Stimulated activated CD8-positive, alpha-beta memory T cell treated with anti-CD3 and anti-CD28 coated beads, Interleukin-12 subunit alpha, Interleukin-12 subunit beta, amount 100 ng/mL, for 1 hour (primary cell): ENCODE results near the gene UVRAG.

Source experiments
- DNase-seq: peaks from one replicate; pipeline ENCODE4 v3.0.0-alpha.2; 2020; ENCODE audit warnings: low read depth

The UVRAG gene

GRCh38 chr11:75814677-75815344 is at the start of gene UVRAG:
Gene UVRAG (plus strand): TSS chr11:75815210. CDS start chr11:75815408, 198 bp downstream.
- DNase-seq = peak; percentile 97

DNA sequence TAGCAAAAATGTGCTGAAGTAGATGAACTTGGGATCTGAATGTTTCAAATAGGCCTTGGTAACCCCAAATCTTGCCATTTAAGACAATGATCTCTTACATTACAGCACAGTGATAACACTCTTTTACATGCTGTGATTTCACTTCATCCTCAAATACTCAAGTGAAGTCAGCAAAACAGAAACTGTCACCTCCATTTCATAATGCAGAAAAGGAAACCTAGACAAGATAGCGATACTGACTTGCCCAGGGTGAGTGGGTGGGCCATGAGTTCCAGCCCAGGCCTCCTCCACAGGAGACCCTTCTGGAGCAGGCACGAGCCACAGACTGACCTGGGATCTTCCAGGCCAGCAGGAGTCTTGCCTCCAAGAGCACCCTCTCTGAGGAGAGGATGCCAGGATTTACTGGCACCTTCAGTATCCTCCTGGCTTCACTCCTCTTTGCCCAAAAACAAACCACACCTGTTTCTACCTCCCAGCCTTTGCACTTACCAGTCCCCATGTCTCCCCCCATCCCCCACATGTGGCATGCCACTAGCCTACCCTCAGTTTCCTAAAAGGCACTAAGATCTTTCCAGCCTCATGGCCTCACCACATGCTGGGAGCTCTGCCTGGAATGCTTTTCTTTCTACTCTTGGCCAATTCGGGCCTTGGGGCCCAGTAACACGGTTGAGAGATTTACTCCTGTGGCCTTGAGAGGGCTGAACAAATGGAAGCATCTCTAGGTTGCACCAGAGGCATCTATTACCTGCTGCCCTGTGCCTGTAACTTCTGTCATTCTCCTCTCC is 48.4 kb upstream of the UVRAG start:
- no peak for DNase-seq

DNA sequence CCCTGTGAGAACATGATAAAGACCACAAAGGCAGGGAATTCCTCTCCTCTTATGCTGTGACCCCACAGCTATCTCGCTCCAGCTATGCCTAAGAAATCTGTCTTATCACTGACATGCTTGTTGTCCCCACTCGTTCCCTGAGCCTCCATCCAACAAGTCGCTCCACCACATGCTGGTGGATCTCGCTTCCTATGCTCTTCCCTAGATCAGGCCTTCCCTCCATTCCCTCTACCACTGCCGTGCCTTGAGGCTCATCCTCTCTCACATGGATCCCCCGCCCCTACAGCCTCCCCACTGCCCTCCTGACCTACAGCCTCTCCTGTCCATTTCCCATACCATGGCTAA is 47.8 kb upstream of the UVRAG start:
- DNase-seq = no peak

DNA sequence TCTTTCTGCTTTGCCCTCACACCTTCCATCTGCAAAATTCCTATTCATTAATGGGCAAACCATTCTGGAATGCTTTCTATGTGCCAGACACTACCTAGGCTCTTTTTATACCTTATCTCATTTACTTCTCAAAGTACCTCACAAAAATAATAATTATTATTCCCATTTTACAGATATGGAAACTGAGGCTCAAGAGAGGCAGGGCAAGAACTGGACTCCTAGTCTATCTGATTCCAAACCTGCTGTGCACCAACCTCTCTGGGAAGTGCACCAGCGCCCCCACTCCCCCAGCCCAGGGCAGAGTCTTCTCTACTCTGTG is 47.3 kb upstream of the UVRAG start:
- DNase-seq = no peak

- peak; percentile 47 for DNase-seq
Measured at GRCh38 chr11:75768112-75768908, 46.7 kb upstream of the UVRAG start, which contains the start of gene DGAT2. Gene DGAT2 (plus strand): TSS chr11:75768778. CDS start chr11:75768992, 214 bp downstream.

GRCh38 chr11:75768909-75769771 is 45.9 kb upstream of the UVRAG start:
- no peak for DNase-seq

DNA sequence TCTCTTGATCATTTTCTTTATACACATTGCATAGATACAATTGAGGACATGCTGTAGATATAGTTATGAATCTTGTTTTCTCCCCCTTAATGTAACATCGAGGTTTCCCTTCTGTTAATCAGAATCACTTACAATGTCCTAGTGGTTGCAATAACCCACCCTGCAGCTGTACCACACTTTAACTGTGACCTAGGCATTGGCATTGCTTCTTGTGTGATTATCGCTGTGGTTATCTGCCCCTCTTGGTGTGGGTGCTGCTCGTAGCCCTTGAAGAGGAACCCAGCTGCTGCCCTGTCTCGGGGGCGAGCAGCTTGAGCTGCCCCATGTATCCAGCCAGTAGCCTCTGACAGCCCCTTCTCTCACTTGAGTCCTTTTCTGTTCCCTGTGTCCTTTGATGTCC is 44.9 kb upstream of the UVRAG start:
- DNase-seq = no peak

- no peak for DNase-seq
Measured at GRCh38 chr11:75771646-75772410, 43.2 kb upstream of the UVRAG start.

GRCh38 chr11:75773595-75774353 is 41.2 kb upstream of the UVRAG start:
- DNase-seq = no peak

DNA sequence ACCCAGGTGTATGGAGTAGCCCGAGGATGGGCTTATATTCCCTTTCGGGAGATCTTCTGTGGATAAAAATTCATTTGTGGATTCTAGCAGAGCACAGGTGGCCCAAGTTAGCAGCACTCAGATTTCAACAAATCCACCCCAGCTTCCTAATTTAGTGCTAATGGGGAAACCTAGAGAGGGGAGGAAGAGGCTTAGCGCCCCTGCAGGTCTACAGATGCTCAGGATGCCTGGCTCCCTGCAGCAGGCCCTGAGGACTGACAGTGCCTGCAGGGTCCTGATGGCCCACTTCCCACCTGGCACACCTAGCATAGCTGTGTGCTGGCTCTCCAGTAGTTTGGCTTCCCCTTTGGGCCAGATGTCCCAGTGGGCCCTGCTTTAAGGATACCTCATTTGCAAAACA is 40.0 kb upstream of the UVRAG start:
- DNase-seq = no peak

GRCh38 chr11:75776546-75776945 is 38.5 kb upstream of the UVRAG start:
- DNase-seq = no peak

DNA sequence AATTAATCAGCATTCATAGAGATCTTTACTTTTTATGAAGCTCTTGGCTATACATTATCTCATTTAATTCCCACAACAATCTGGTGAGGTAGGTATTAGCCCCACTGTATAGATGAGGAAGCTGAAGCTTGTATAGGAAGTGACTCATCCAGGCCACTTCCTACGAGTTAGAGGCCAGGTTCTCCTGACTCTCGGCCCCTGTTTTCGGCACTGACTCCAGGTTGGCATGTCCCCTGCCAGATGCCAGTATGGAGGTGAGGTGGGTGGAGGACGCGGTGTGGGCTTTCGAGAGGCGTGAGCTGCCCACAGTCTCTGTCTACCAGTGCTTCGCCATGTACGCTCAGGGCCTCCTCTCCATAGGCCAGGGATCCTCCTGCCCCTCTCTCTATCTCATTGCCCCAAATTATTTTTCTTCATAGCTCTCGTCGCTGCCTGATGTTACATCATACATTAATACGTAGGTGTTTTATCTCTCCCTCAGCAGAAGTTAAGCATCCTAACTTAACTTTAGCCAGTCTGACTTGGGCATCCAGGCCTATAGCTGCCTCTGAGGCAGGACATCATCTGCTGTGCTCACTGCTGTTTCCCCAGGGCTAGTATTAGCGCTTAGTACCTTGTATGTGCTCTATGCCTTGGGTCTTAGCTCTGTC is 37.4 kb upstream of the UVRAG start:
- no peak for DNase-seq

DNA sequence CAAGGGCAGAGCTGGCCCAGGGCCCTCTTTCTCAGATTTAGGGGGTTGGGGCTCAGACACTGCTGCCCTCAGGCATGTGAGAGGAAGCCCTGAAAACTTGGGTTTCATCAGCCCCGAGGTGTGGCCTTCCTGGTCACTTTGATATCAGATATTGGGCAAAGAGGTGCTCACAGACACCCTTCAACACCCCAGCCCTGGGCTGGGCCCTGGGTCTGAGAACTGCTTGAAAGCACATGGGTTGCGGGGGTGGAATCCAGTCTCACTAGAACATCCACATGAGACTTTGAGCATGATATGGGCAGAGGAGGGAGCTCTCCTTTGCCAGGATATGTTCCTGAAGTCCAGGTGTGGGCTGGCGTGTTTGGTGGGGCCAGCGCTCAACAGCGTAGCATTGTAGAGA is 36.0 kb upstream of the UVRAG start:
- no peak for DNase-seq

DNA sequence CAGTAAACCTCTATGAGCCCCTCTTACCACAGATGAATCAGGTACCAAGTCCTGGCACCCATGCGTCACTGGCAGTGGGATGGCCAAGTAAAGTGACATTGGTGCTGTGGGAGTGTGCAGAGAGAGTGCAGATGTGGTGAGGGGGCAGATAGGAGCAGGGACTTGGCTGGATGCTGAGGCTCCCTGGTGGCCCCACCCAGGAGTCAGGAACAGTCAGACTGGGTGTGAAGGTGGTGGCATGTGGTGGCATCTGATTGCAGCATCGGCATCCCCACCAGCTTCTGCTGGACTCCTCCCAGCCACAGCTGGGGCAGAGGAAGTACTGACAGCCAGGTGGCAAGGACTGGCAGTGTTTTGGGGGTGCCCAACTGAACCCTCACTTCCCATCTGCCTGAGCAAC is 35.0 kb upstream of the UVRAG start:
- no peak for DNase-seq

GRCh38 chr11:75780888-75781287 is 34.1 kb upstream of the UVRAG start:
- no peak for DNase-seq

- DNase-seq = no peak
Measured at GRCh38 chr11:75781296-75781695, 33.7 kb upstream of the UVRAG start.

- DNase-seq = no peak
Measured at GRCh38 chr11:75781831-75782230, 33.2 kb upstream of the UVRAG start.

DNA sequence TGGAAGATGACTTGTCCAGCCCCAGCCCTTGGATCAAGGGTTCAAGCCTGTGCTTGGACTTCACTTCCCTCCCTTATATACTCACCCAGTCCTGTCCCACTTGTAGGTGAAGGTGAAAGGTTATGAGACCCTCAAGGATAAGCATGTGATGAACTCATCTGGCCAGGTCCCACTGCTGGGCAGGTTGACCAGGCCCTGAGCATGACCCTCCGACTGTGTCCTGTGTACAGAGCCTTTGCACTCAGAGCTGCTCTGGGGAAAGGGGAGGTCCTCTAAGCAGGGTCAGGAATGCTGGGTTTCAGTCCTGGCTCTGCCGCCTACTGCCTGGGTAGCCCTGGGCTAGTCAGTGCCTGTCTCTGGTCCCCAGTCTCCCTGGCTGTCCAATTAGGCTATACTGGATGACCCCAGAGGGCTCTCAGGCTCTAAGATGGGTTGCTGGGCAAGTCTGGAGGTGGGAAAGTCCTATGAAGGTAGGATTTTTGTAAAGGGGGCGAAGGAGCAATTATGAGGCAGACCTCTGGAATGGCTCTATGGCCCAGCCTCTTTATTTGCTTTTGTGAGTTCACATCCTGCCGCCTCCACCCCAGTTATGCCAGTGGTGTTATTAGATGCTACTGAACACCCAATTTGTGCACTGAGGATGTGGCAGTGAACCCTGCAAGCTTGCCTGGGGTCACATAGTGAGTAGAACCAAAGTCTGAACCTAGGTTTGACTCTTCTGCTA is 32.3 kb upstream of the UVRAG start:
- DNase-seq = no peak

DNA sequence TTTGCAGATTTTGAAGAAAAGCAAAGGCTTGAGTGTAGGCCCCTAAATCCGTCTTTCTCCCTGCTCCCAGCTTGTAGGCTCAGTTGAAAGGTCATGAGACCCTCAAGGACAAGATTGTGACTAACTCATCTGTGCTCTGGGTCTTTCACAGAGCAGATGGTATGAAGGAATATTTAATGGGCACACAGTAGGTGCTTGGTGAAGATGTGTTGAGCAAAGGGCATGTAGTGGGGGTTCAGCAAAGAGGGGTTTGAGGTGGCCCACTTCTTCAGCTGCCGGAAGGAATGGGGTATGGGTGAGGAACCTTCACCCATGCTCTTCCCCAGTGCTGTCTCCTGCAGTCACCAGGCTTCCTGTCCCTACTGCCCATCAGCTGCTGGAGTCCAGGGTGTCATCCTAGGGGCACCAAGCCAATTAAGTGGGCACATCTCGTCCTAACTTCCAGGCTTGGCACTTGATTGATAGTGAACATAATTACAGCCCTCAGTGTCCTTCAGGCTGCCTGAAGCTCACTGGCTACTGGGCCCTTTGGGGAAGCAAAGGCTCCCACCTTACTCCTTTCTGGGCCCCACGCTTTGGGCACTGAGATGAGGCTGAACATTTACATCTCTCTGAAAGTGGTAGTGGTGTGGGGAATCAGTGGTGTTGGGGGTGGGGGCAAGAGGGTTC is 31.5 kb upstream of the UVRAG start:
- DNase-seq = no peak
